Fibroblast of skin of scalp (primary cell): ENCODE results near the gene C6orf47.
A peak's percentile ranks its signal among the peaks of the same experiment; 100 is the strongest.

Experiments
- DNase-seq: peaks from one replicate; pipeline ENCODE4 v3.0.0-alpha.2; 2013

Gene C6orf47

DNA sequence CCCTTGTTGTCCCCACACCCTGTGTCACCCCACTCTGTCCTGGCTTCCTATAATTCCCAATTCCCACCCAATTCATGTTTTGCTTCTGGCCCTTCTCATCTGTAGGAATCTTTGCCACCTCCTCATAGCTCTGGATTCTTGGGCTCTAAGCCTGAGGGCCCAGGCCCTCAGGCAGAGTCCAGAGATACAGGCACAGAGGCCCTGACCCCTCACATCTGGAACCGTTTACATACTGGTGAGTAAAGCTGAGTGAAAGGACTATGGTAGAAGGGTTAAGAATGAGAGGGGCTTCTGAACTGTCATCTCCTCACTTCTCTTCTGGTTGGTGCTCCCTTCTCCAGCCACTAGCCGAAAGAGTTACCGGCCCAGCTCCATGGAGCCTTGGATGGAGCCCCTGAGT is 26.4 kb downstream of the C6orf47 start:
- DNase-seq: no peak

DNA sequence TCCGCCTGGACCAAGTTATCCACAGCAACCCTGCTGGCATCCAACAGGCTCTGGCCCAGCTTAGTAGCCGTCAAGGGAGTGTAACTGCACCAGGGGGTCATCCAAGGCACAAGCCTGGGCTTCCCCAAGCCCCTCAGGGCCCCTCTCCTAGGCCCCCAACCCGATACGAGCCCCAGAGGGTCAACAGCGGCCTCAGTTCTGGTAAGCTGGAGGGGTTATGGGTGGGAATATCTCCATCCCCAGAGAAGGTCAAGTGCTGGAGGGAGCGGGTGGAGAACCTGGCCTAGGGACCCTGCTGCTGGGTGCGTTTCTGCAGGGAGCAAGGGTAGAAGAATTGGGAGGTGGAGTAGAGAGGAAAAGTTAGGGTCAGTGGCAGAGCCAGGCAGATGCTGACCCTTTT is 27.1 kb downstream of the C6orf47 start:
- DNase-seq: no peak

DNA sequence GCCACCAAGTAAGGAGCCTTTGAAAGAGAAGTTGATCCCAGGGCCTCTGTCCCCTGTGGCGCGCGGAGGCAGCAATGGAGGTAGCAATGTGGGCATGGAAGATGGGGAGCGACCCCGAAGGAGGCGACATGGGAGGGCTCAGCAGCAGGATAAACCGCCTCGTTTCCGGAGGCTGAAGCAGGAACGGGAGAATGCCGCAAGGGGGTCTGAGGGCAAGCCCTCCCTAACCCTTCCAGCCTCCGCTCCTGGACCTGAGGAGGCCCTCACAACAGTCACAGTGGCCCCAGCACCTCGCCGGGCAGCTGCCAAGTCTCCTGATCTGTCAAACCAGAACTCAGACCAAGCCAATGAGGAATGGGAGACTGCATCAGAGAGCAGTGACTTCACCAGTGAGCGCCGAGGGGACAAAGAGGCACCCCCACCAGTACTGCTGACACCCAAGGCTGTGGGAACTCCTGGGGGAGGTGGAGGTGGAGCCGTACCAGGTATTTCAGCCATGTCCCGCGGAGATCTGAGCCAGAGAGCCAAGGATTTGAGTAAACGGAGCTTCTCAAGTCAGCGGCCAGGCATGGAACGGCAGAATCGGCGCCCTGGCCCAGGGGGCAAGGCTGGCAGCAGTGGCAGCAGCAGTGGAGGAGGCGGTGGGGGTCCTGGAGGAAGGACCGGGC is 28.2 kb downstream of the C6orf47 start:
- no peak for DNase-seq

DNA sequence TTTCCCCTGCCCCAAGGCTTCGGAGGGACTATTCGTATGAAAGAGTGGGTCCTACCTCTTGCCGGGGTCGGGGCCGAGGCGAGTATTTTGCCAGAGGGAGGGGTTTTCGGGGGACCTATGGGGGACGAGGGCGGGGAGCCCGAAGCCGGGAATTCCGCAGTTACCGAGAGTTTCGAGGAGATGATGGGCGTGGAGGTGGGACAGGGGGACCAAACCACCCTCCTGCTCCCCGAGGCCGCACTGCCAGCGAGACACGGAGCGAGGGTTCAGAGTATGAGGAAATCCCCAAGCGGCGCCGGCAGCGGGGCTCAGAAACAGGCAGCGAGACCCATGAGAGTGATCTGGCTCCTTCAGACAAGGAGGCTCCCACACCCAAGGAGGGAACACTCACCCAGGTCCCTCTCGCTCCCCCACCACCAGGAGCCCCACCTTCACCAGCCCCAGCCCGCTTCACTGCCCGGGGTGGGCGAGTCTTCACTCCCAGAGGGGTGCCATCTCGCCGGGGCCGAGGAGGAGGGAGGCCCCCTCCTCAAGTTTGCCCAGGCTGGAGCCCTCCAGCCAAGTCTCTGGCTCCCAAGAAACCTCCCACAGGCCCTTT is 28.8 kb downstream of the C6orf47 start:
- DNase-seq: no peak

DNA sequence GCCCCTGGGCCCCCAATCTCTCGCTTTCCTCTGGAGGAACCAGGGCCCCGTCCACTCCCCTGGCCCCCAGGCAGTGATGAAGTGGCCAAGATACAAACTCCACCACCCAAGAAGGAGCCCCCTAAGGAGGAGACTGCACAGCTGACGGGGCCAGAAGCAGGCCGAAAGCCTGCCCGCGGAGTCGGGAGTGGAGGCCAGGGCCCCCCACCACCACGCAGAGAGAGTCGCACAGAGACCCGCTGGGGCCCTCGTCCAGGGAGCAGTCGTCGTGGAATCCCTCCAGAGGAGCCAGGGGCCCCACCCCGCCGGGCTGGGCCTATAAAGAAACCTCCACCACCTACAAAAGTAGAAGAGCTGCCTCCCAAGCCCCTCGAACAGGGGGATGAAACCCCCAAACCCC is 29.4 kb downstream of the C6orf47 start:
- no peak for DNase-seq

DNA sequence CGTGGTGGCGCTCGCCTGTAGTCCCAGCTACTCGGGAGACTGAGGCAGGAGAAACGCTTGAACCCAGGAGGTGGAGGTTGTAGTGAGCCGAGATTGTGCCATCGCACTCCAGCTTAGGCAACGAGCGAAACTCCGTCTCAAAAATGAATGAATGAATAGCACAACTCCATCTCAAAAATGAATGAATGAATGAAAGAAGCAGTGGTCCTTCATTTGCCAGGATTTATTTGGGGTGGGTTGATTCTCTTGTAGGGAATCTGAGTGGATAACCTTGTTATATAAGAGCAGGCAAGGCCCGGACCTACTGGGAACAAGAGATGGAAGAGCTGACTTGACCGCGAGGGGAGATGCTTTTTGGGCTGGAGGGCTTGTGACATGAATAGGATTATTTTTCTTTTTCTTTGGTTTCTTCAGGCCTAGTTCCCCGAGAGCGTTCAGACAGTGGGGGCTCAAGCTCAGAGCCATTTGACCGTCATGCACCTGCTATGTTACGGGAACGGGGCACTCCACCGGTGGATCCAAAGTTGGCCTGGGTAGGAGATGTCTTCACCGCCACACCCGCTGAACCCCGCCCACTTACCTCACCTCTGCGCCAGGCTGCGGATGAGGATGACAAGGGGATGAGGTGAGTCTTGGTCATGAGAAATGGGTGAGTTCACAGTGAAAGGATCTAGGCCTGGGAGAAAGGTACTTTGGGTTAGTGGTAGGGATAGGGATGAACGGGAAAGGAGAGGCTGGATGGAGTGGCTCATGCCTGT is 30.2 kb downstream of the C6orf47 start:
- no peak for DNase-seq

DNA sequence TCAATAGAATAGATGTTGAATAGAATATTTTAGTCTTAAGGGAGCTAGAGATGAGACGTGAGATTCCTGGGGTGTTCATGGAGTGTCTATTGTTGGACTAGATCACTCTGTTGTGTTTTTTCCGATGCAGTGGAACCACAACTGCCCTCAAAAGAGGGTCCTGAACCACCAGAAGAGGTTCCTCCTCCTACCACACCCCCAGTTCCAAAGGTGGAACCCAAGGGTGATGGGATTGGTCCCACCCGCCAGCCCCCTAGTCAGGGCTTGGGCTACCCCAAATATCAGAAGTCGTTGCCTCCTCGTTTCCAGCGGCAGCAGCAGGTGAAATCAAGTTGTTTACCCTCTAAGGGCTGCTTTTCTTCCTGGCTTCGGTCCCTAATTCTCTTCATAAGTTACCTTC is 31.6 kb downstream of the C6orf47 start:
- no peak for DNase-seq

DNA sequence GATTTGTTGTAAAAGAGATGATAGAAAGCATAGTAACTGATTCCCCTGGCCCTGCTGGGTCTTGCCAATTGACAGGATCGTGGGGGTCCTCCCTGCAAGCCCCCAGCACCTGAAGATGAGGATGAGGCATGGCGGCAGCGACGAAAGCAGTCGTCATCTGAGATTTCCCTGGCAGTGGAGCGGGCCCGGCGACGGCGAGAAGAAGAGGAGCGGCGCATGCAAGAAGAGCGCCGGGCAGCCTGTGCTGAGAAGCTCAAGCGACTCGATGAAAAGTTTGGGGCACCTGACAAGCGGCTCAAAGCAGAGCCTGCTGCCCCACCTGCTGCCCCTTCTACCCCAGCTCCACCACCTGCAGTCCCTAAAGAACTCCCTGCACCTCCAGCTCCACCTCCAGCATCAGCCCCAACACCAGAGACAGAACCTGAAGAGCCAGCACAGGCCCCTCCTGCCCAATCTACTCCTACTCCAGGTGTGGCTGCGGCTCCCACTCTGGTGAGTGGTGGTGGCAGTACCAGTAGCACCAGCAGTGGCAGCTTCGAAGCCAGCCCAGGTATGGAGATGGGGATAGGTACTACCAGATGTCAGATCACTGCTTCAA is 32.8 kb downstream of the C6orf47 start:
- no peak for DNase-seq

DNA sequence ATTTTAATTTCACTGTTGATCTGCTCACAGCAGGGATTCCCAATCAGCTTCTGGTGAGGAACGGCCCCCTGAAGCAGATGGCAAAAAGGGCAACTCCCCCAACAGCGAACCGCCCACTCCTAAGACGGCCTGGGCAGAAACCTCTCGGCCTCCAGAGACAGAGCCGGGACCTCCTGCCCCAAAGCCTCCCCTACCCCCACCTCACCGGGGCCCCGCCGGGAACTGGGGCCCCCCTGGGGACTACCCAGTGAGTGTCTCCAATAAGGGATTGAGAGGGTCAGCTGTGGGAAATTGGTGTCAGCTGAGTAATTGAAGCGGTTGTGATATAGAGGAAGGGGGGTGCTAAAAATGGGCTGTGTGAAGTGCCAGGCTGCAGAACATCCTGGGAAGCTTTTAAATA is 33.6 kb downstream of the C6orf47 start:
- no peak for DNase-seq

DNA sequence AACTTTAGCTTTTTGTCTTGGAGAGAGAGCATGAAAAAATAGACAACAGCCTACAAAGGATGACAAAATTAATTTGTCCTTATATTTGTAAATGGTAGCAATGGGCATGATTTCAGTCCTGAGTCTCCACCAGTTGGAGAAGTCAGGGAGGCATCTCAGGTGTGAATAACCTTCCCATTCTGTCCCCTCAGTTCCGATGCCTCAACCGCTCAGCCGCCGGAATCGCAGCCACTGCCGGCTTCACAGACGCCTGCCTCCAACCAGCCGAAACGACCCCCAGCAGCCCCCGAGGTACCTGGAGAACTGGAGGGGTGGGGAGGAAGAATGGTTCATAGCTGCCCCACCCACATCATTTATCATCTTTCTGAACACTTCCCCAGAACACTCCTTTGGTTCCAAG is 36.5 kb downstream of the C6orf47 start:
- no peak for DNase-seq

DNA sequence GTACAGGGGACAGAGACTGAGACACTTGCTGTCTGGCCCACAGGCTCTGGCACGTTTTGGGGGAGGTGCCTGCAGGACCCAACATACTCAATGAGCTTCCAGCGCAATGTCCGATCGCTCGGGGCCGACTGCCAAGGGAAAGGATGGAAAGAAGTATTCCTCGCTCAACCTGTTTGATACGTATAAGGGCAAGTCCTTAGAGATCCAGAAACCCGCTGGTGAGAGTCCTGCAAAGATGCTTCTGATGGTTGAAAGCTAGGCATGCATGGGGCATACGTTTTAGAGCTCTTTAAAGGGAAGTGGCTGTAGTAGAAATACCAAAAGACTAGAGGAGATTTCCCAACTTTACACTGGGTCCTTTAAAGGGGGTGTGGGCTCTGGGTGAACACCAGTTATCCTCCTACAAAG is 37.9 kb downstream of the C6orf47 start:
- DNase-seq: no peak

DNA sequence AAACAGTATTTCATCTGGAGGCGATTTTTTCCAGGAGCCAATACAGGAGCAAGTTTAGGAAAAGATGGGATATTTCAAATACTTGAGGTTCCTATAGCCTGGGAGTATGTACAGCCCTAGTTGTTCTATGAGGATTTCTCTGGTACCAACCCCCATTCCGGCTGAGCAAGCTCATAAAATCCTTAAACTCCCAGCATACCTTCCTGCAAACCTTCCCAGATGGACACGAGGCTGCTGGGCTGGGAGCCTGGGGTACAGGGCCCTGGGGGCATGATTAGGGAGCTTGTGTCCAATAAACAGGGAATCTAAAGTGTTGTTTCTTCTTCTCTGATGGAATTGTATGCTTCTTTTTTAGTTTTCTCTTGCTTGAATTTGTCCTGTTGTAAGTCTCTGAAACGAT is 38.6 kb downstream of the C6orf47 start:
- DNase-seq: peak; percentile 29

DNA sequence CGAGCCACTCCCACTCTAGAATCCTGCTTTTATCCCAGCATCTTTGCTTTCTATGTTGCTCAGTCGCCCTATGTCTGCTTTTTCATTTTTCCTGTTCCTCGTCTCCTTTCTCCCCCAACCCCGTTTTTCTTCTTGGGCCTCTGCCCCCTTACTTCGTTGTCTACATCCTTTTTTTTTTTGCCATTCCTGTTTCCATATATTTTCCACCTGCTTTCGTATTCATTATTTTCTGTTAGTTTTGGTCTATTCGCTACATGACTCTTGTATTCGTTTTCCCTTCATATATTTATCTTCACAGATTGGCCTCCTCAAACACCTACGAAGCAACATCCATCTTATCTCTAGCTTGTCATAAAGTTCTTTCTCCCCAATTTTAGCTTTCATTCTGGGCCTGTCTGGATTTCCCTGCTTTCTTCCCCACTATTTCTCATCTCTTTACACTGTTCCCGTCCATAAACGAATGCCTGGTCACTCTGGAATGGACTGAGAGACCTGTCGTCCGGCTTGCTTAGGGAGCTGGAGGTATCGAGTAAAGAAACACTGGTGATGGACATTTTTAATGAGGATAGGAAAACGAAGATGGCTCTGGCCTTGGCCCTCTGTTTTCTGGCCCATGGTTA is 39.1 kb downstream of the C6orf47 start:
- DNase-seq: no peak

DNA sequence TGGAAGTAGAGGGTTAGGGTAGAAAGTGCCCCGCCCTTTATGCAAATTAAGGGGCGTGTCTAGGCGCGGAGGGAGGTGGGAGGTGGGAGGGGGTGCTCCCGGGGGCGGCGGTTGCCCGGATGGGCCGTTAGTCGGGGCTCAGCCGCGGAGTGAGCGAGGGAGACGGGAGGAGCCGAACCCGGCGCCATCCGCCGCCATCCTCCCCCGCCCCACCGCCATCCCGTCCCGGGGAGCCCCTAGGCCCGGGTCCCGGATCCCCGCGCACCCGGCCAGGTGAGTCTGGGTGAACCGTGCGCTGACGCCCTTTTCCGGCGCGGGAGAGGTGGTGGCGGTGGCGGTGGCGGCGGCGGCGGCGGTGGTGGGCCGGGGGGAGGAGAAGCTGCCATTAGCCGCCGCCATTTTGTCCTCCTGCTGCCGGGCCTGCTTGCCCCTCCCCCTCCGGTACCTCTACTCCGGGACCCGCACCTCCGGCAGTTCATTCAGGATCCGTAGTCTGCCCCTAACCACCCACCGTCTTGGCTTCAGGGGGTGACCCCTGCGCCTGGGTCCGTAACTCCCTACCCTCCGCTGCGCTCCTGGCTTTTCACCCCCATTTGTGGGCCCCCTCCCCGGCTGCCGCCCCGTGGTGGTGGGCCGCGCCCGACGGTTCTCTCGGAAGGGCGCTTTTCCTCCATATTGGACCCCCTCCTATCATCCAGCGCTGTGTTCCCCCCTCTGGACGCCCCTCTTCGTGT is 39.8 kb downstream of the C6orf47 start, which contains the start of gene PRRC2A:
Gene PRRC2A, plus strand, starts transcription at position 130 of the 734 bp plus-strand sequence. CDS start 2,075 bp downstream, outside the sequence.
- no peak for DNase-seq

DNA sequence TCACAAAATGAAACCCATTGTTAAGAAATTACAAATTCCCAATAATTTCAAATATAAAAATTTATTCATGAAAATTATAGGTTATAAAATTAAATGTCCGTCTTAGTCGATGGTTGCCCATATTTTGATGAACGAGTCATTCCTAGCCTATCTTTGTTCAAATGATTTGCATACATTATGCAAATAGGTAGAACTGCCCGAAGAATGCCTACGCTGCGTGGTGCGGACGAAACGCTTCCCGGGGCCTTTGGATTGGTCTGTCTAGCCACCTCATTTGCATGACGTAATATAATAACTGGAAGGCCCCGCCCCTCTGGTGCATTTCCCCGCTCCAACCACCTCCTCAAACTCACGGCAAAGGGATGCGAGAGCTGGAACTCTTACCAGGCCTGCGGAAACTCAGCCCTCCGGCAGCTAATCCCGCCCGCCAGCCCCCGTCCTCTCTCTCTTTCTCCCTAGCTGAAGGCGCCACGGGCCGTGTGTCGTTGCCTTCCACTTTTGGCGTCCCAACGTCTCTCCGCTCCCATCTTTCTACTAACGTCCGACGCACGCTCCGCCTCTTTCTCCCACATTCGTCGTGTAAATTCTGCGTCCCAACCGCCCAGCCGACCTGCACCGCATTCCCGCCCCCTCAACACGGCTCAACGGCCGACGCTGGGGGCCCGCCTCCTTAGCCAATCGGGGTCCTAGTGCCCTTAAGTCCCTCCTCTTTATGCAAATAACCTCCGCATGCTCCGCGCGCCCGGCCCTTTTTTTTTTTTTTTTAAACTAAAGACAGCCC is 40.6 kb downstream of the C6orf47 start:
- peak; percentile 100 for DNase-seq

DNA sequence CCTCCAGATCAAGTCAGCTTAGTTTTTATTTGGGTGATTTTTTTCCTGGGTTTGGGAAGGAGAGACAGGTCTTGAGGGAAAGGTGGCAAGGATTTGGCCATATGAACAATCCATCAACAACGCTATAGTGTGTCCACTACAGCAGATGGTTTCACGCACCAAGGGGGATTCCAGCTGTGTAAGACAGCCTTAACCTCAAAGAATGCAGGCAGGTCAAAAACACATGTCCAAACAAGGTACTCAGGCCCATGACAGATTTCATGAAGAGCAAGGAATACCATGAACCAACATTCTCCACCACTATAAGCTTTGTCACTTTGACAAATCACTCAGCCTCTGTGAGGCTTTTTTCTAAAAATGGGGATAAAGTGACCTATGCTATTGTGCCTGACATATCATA is 43.6 kb downstream of the C6orf47 start:
- no peak for DNase-seq

DNA sequence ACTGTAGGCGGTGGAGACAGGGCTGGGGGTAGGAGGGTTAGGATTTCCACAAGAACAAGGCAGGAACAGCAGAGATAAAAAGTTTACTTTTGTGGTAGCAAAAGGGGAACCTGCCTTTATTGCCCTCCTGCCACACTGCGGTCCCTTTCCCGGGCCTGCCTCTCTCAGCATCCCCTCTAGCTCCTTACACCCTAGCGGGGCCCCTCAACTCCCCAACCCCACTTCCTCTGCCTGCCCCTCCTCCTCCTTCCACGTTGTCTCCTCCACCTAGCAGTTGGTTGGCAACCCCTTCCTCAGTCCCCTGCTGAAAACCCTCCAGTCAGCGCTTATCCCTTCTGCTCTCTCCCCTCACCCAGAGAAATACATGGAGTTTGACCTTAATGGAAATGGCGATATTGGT is 44.8 kb downstream of the C6orf47 start:
- DNase-seq: no peak

DNA sequence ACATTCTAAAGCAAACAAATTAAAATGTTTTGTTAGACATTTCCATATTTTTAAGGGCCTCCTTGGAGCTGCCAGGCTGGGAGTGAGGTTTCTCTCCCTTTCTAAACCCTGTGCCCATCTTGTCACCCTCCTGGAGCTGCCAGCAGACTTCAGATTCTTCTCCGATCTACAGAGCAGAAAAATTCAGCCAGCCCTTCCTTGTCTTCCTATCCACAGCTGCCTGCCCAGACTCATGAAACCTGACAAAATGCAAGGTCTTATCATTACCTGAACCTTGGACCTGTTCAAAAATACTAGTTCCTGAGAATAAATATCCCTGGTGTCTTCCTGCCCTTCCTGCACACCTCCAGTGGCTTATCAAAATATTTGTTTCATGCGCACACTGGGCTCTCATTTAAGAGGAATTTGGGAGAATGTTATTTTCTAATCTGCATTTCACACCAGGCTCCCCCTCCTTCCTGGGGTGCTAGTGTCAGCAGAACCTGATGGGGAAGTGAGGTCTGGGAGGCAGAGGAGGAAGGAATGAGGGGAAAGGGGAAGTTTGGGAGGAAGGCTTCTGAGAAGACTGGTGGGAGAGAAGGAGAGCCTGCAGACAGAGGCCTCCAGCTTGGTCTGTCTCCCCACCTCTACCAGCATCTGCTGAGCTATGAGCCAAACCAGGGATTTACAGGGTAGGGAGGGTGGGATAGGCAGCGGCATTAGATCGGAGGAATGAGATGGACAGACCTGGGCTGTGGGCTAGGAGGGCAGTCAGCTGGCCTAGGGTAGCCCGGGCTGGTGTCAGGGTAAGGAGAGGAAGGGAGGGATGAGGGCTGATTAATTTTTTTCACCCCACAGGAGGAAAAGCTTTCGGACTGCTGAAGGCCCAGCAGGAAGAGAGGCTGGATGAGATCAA is 45.6 kb downstream of the C6orf47 start, which contains the start of gene AIF1:
Gene AIF1, plus strand, starts transcription at position 551 of the 895 bp plus-strand sequence. Its CDS starts 96 bp downstream, at position 647.
- DNase-seq: no peak

DNA sequence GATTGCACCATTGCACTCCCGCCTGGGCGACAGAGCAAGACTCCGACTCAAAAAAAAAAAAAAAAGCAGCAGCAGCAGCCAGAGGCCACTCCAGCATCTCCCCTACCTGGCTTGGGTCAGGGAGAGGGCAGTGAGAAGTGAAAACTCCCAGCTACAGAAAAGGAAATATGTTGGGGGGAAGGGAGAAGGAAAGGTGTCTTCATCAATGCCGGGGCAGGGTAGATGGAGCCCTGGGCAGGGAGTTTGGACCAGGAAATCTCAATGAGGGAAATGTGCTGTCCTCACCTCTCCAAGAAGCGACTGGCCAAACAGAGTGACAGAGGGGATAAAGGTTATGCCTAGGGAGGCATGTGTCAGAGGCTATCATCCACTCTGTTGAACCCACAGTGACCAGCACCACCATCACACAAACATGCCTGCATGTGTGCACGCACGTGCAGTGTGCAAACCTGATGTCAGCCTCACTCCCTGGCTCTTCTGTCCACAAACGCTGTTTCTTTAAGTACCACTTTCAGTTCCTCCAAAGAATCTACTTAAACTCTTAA is 46.4 kb downstream of the C6orf47 start:
- no peak for DNase-seq

DNA sequence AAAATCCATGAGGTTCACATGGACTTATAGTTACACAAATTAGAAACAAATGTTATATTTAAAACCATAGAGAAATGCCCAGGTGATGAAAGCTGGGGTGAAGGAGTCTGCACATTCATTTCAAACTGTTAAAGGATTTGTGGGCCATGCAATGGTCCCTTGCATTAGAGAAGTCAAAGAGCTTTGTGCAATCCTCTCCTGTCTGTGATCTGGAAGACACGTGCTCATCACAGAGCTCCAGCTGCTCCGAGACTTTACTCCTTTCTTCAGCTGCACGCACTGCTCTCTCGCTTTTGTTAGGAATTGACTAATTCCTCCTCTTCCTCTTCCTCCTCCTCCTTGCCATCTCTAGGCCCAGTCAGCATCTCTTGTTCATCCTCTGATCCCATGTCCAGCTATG is 49.6 kb downstream of the C6orf47 start:
- DNase-seq: no peak
